B cell (primary cell): ENCODE results near the gene TECPR2. TPM values are rescaled to one million over a fixed set of nuclear protein-coding genes. Genes with fewer than 3 reads are reported as not detected.
A peak's percentile ranks its signal among the peaks of the same experiment; 100 is the strongest.

ENCODE experiments used
- ATAC-seq: fragments of 200-7000 bp; cut with Tn5 transposase; one replicate; pipeline ENCODE4 v1.10.0; 2021; ENCODE audit warnings: low read depth, mild to moderate bottlenecking, moderate number of reproducible peaks, moderate library complexity
- CTCF ChIA-PET: fragments of 350-600 bp; sonication (Branson Sonifier 250); formaldehyde crosslinking; loops from one replicate; lab custom pipeline; 2021; ENCODE audit warnings: antibody characterized with exemption, inconsistent platforms; lab: Charles Lee
- POLR2A ChIA-PET: fragments of 350-600 bp; sonication (Branson Sonifier 250); formaldehyde crosslinking; loops from one replicate; lab custom pipeline; 2021; ENCODE audit warnings: antibody characterized with exemption; lab: Charles Lee
- DNase-seq: peaks from one replicate; pipeline ENCODE4 v3.0.0; 2013
- H2AFZ ChIP-seq: 2 replicates; pipeline ENCODE4 v1.6.1; 2012; ENCODE audit warnings: mild to moderate bottlenecking, low read depth, low read length; ENCODE audit not compliant: insufficient read depth, poor library complexity, severe bottlenecking
- H3K27ac ChIP-seq, 2 donors: 1 replicate in 1 of 2; 2 replicates in 1 of 2; pipeline ENCODE4 v1.5.1; 2012 to 2013; ENCODE audit warnings: low read length in 2 of 2, mild to moderate bottlenecking in 2 of 2, moderate library complexity in 1 of 2
- H3K27me3 ChIP-seq, 4 experiments: fragments of 200-600 bp in 1 of 4; sonication (generic) in 1 of 4; replicated peaks in 1 of 4; 1 replicate in 2 of 4; 2 replicates in 2 of 4; pipeline versions ENCODE4 v1.6.1 to v1.7.0; 2013 to 2016; ENCODE audit warnings: low read length in 3 of 4, mild to moderate bottlenecking in 2 of 4, mixed read lengths in 1 of 4, moderate library complexity in 1 of 4; ENCODE audit not compliant: insufficient read depth in 4 of 4, control insufficient read depth in 3 of 4; ENCODE audit errors: control extremely low read depth in 1 of 4
- H3K36me3 ChIP-seq, 2 experiments: replicated peaks in 1 of 2; 1 replicate in 1 of 2; 2 replicates in 1 of 2; pipeline versions ENCODE4 v1.6.1 to v1.7.1; 2013; ENCODE audit warnings: low read length in 1 of 2; ENCODE audit not compliant: insufficient read depth in 2 of 2, control insufficient read depth in 1 of 2; ENCODE audit errors: control extremely low read depth in 1 of 2, extremely low read depth in 1 of 2
- H3K4me1 ChIP-seq, 2 donors: fragments of 200-600 bp in 1 of 2; sonication (generic) in 1 of 2; 1 replicate in 1 of 2; 2 replicates in 1 of 2; pipeline versions ENCODE4 v1.5.1 to v1.6.1; 2013 to 2017; ENCODE audit warnings: low read length in 2 of 2; ENCODE audit not compliant: control insufficient read depth in 2 of 2, insufficient read depth in 2 of 2
- H3K4me2 ChIP-seq: replicated peaks from 2 replicates; pipeline ENCODE3; 2012; ENCODE audit warnings: mild to moderate bottlenecking, low read depth, low read length; ENCODE audit not compliant: poor library complexity, severe bottlenecking
- H3K4me3 ChIP-seq, 5 experiments: fragments of 200-600 bp in 1 of 5; sonication (generic) in 1 of 5; 1 replicate in 3 of 5; 2 replicates in 2 of 5; pipeline versions ENCODE4 v1.5.1 to v1.7.0; 2011 to 2016; ENCODE audit warnings: low read length in 4 of 5, mild to moderate bottlenecking in 4 of 5, low read depth in 2 of 5, control low read depth in 1 of 5, moderate library complexity in 1 of 5; ENCODE audit not compliant: insufficient read depth in 1 of 5; ENCODE audit errors: control extremely low read depth in 1 of 5, extremely low read depth in 1 of 5
- H3K79me2 ChIP-seq: fragments of 200-600 bp; sonication (generic); one replicate; pipeline ENCODE4 v1.6.0; 2016; ENCODE audit warnings: low read length; ENCODE audit not compliant: control insufficient read depth, insufficient read depth
- H3K9ac ChIP-seq: fragments of 200-600 bp; sonication (generic); 2 replicates; pipeline ENCODE4 v1.6.1; 2017; ENCODE audit warnings: mild to moderate bottlenecking, low read length, moderate library complexity
- H3K9me3 ChIP-seq, 3 donors: one replicate each; pipeline versions ENCODE4 v1.6.1 to v1.7.1; 2013; ENCODE audit warnings: low read length in 2 of 3; ENCODE audit not compliant: control insufficient read depth in 2 of 3, insufficient read depth in 1 of 3; ENCODE audit errors: control extremely low read depth in 1 of 3
- H4K20me1 ChIP-seq: 2 replicates; pipeline ENCODE4 v1.6.0; 2012; ENCODE audit warnings: mild to moderate bottlenecking, low read length; ENCODE audit not compliant: insufficient read depth, control insufficient read depth, poor library complexity, severe bottlenecking
- H3K27ac Mint-ChIP-seq: one replicate; pipeline ENCODE4 v1.8.0; 2021; ENCODE audit warnings: mixed read lengths
- H3K27me3 Mint-ChIP-seq: one replicate; pipeline ENCODE4 v1.8.0; 2021; ENCODE audit warnings: mixed read lengths
- H3K4me1 Mint-ChIP-seq: one replicate; pipeline ENCODE4 v1.8.0; 2021; ENCODE audit warnings: mixed read lengths
- H3K4me3 Mint-ChIP-seq: one replicate; pipeline ENCODE4 v1.8.0; 2021; ENCODE audit warnings: mixed read lengths
- H3K9me3 Mint-ChIP-seq: one replicate; pipeline ENCODE4 v1.8.0; 2022; ENCODE audit warnings: mixed read lengths; ENCODE audit not compliant: insufficient read depth
- EZH2 ChIP-seq: IDR thresholded peaks from 2 replicates; pipeline ENCODE4 v1.6.1; 2012; ENCODE audit warnings: borderline replicate concordance, low read depth, mild to moderate bottlenecking, moderate library complexity, low read length; ENCODE audit not compliant: insufficient read depth, poor library complexity, severe bottlenecking
- WGBS: methylation state at CpG from one replicate; pipeline ENCODE4 v1.1.5; 2013; ENCODE audit warnings: missing lambda C conversion rate; ENCODE audit not compliant: insufficient coverage; 5-methylcytosine and 5-hydroxymethylcytosine counted together
- intact Hi-C: fragments of 100-400 bp; cut with micrococcal nuclease; formaldehyde crosslinking; loops from one replicate; pipeline ENCODE4 v1.10.0; 2022
- polyA plus RNA-seq: library from polyadenylated mRNA; depleted of rRNA; stranded (reverse); fragments of >200 nt; gene quantifications from 2 replicates; pipeline ENCODE4 v1.2.3, GENCODE V29; 2012
- total RNA-seq, 2 donors: library from RNA; stranded (reverse); fragments of 120-200 nt in 1 of 2; gene quantifications; 1 replicate in 1 of 2; 2 replicates in 1 of 2; pipeline versions ENCODE4 v1.2.3 to v1.2.4, GENCODE V29; 2013 to 2022
- TF ChIP-seq, protein P1 (sequence below): fragments of 200-600 bp; IDR thresholded peaks from one replicate; pipeline ENCODE4 v1.8.0; 2022; ENCODE audit warnings: antibody characterized with exemption, mild to moderate bottlenecking

The TECPR2 gene
- total and polyA plus RNA-seq, 2 donors (not counting 1 experiment from before 2014, with no cell fraction given), result 4.7 to 10.8 TPM

DNA sequence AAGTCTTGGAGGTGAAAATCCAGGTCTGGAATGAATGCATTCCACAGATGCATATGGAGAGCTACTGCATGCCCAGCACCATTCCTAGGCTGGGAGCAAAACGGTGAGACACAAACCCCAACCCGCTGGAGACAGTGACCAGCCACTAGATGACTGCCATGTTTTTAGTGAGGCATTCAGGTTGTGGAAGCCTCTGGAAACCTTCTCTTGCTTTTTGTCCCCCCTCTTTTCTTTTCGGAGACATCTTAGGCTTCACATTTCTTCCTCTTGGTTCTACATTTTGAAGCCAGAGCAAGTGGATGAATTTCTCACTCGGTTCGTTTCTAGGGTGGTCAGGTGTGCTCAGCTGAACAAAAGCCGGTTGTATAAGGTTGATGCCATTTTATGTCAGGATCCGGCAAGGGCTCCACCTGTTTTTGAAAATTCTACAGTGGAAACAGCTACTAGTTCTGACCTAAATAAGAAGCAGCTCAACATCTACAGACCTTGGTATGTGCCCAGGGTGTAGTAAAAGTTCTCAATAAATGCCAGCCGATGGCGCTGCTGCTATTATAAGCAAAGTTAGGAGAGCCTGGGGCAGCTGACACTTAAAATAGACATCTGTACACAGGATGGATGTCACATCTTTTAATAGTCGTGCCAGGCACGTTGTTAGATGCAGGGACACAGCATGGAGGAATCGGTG, 45.0 kb upstream of the TECPR2 start:
- Histone ChIP-seq H3K9ac (peak overlapping the region; percentile 71), H3K4me1 (peaks cover 38 to 53% of the 10 kb centered on the region in 2 donors), H3K27ac (peak overlapping the region in 1 of 2 donors; percentile 20), H3K9me3 (no peaks in the 10 kb centered on the region), H3K4me3 (peak overlapping the region; percentile 15 to 80 (median 63)), H4K20me1 (no peaks in the 10 kb centered on the region), H3K4me2 (peak overlapping the region; percentile 88), H2AFZ (peak overlapping the region; percentile 78), H3K27me3 (no peaks in the 10 kb centered on the region), H3K79me2 (no peaks in the 10 kb centered on the region), H3K36me3 (no peaks in the 10 kb centered on the region)
- no peak for ATAC-seq
- Mint-ChIP-seq H3K27ac (peak overlapping the region; percentile 99), H3K4me1 (peaks cover 61% of the 10 kb centered on the region), H3K9me3 (no peaks in the 10 kb centered on the region), H3K27me3 (no peaks in the 10 kb centered on the region), H3K4me3 (peak overlapping the region; percentile 96)
- TF ChIP-seq EZH2, result no peak
- TF ChIP-seq, protein P1, sequence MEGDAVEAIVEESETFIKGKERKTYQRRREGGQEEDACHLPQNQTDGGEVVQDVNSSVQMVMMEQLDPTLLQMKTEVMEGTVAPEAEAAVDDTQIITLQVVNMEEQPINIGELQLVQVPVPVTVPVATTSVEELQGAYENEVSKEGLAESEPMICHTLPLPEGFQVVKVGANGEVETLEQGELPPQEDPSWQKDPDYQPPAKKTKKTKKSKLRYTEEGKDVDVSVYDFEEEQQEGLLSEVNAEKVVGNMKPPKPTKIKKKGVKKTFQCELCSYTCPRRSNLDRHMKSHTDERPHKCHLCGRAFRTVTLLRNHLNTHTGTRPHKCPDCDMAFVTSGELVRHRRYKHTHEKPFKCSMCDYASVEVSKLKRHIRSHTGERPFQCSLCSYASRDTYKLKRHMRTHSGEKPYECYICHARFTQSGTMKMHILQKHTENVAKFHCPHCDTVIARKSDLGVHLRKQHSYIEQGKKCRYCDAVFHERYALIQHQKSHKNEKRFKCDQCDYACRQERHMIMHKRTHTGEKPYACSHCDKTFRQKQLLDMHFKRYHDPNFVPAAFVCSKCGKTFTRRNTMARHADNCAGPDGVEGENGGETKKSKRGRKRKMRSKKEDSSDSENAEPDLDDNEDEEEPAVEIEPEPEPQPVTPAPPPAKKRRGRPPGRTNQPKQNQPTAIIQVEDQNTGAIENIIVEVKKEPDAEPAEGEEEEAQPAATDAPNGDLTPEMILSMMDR, result no peak
- ChIA-PET CTCF (interaction anchor here (0.8 to 3.9 kb wide), 11 partner anchors 8 to 611 kb away, joined by 3 to 48 read pairs (median 3); partner anchors contain the start of gene MOK), POLR2A (interaction anchor here (0.5 to 1.4 kb wide), 4 partner anchors 13 to 1017 kb away, joined by 3 to 4 read pairs (median 3); partner anchors contain the start of genes CINP, EIF5, MOK and TECPR2)
- DNase-seq, result peak; percentile 49
- 59% methylated on average over 5 of the region's 12 CpGs for WGBS
- intact Hi-C loops, result loop anchor here (2.0 to 5.0 kb wide), 5 partner anchors 13 to 1015 kb away; partner anchors contain the start of genes EIF5, MOK, PPP2R5C and RCOR1

DNA sequence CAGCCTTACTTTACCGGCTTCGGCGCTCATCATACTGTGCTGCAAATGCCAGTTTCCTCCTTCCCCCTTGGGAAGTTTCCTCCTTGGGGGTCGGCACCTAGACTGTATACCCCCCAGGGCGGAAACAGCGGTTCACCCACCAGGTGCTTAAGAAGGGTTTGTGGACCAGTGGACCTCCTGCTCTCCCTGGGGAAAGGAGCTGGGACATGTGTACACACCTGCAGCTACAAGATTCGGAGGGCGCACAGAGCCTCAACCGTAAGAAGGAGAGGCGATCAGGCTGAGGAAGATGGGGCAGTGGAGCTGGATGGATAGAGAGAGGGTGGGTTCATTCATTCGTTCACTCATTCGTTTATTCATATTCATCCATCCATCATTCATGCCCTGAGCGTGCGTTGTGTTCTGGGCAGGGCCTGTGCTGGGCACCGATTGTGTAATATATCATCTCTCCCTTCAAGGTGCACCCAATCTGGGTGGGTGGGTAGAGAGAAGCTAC, 43.9 kb upstream of the TECPR2 start:
- CTCF ChIA-PET, result interaction anchor here (2.8 to 3.3 kb wide), 2 partner anchors 12 to 43 kb away, joined by 11 to 48 read pairs; partner anchors contain the start of genes CINP, MOK and TECPR2

More for the DNA sequence above, 43.9 kb upstream of the TECPR2 start:
- Histone ChIP-seq H3K9me3 (no peaks in the 10 kb centered on the region), H3K4me1 (peaks cover 35 to 49% of the 10 kb centered on the region in 2 donors), H3K4me3 (peak overlapping the region; percentile 65 to 98 (median 84)), H3K9ac (peak overlapping the region; percentile 72), H3K27me3 (no peaks in the 10 kb centered on the region), H3K36me3 (no peaks in the 10 kb centered on the region), H3K79me2 (no peaks in the 10 kb centered on the region), H3K4me2 (peak overlapping the region; percentile 77), H4K20me1 (no peaks in the 10 kb centered on the region), H3K27ac (peak overlapping the region; percentile 92 to 95), H2AFZ (peak overlapping the region; percentile 74)
- TF ChIP-seq EZH2, result no peak
- TF ChIP-seq, protein P1, result no peak
- ATAC-seq, result no peak
- H3K27me3 Mint-ChIP-seq, result no peaks in the 10 kb centered on the region
- peak overlapping the region; percentile 96 for H3K4me3 Mint-ChIP-seq
- WGBS, result 81% methylated on average over 6 of the region's 15 CpGs
- peaks cover 65% of the 10 kb centered on the region for H3K4me1 Mint-ChIP-seq
- POLR2A ChIA-PET, result interaction anchor here (0.6 kb wide), 1 partner anchor 273 kb away, joined by 3 read pairs; no protein-coding TSS in a partner anchor
- no peak for DNase-seq
- peak overlapping the region; percentile 97 for H3K27ac Mint-ChIP-seq
- intact Hi-C loops, result loop anchor here (1.0 to 5.0 kb wide), 8 partner anchors 14 to 1013 kb away; partner anchors contain the start of genes CINP, EIF5, MOK and PPP2R5C
- H3K9me3 Mint-ChIP-seq, result no peaks in the 10 kb centered on the region
